GM12872 (cell line): Measurements from ENCODE around the gene NCF4.

Experiments used
- TF ChIP-seq, protein P1 (sequence below): IDR thresholded peaks from 3 replicates; pipeline ENCODE4 v1.5.1; 2011; ENCODE audit warnings: low read depth, mild to moderate bottlenecking, low read length, moderate library complexity; ENCODE audit not compliant: insufficient read depth

The NCF4 gene

DNA sequence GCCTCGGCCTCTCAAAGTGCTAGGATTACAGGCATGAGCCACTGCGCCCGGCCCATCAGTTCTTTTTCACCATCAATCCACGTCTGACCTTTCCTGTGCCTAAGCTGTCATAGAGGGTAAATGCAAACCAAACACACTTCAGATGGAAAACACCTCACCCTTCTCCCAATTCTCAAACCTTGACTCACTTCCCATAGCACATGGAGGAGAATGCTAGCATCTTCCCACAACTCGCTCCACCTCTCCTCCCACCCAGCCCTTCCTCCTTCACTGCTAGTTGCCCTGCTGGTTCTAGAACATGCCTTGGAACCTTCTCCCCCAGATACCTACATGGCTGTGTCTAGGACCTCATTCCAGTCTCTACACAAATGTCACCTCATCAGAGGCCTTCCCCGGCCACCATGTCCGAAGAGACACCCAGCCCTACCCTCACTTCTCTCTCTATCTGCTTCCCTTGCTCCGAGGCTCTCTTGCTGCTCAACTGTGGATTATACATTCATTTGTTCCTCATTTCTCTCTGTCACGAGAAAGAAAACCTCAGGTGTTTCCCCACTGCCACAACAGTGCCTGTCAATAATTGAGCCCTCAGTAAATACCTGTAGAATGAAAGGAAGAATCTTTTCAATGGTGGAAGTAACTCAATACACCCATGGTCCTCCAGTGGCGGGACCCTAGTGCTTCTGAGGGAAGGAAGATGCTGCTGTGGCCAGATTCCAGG, 21.3 kb upstream of the NCF4 start:
- TF ChIP-seq, protein P1, sequence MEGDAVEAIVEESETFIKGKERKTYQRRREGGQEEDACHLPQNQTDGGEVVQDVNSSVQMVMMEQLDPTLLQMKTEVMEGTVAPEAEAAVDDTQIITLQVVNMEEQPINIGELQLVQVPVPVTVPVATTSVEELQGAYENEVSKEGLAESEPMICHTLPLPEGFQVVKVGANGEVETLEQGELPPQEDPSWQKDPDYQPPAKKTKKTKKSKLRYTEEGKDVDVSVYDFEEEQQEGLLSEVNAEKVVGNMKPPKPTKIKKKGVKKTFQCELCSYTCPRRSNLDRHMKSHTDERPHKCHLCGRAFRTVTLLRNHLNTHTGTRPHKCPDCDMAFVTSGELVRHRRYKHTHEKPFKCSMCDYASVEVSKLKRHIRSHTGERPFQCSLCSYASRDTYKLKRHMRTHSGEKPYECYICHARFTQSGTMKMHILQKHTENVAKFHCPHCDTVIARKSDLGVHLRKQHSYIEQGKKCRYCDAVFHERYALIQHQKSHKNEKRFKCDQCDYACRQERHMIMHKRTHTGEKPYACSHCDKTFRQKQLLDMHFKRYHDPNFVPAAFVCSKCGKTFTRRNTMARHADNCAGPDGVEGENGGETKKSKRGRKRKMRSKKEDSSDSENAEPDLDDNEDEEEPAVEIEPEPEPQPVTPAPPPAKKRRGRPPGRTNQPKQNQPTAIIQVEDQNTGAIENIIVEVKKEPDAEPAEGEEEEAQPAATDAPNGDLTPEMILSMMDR = no peak

DNA sequence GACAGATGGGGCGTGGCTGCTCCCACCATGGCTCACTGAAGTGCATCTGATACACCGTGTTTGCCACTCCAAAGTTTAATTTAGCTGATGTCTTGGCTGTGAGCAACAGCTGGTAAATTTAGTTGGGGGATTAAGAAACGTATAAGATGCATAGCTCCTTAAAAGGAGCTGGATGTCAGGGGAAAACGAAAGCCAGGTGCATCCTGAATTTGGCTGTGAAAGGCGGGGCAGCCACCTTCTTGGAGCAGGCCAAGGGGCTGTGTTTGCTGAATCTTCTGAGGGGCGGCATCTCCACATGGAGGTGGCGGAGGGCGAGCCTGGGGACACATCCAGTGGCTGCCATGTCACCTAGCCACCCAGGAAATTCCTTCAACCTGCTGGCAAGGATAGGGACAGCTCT, 20.7 kb upstream of the NCF4 start:
- TF ChIP-seq, protein P1 = no peak

DNA sequence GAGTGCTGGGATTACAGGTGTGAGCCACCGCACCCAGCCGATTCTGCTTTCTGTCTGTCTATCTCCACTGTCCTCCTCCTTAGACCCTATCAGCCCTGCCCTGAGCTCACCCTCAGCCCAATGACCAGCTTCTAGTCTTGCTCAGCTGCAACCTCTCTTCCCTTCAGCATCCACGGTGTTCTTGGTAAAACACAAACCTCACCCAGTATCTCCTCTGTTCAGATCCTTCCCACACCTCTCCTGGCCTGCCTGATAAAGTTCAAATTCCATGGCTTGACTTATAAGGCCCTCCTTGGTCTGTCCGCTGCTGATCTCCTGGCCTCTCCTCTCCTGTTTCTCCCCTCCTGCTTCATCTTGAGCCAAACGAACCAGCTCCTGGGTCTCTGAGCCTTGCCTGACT, 14.5 kb upstream of the NCF4 start:
- TF ChIP-seq, protein P1 = no peak

DNA sequence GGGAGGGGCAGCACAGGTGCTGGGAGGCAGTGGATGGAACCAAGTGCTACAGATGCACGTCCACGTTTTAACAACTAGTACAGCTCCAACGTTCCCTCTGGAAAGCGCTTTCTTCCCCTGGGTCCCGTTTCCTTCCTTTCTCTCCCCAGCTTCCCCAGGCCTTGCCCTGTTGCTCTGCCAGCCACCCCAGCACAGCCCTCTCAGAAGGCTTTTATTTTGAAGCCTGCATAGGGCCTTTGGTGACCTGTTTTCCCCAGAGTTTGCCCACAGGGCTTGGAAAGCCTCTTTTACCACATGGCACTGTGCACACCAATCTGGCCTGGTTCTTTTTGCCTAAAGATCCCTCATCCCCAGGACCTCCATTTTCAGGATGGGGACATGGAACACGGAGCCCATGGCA, 13.9 kb upstream of the NCF4 start:
- TF ChIP-seq, protein P1 = no peak

DNA sequence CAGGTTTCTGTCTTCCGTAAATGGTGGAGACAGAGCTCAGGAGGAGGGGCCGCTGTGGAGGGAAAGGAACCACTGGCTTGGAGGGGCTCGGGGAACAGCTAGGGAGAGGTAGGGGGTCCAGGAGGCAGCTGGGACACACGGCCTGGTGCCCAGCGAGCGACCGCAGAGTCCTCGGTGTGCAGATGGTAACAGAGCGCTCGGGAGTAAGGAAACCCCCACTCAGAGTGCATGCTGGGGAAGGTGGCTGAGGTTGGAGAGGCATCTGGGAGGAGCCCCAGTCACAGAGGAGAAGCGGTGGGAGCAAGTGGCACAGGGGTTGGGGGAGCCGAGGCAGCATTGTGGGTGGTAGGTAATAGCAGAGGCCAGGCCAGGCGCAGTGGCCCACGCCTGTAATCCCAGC, 10.8 kb upstream of the NCF4 start:
- TF ChIP-seq, protein P1 = no peak

DNA sequence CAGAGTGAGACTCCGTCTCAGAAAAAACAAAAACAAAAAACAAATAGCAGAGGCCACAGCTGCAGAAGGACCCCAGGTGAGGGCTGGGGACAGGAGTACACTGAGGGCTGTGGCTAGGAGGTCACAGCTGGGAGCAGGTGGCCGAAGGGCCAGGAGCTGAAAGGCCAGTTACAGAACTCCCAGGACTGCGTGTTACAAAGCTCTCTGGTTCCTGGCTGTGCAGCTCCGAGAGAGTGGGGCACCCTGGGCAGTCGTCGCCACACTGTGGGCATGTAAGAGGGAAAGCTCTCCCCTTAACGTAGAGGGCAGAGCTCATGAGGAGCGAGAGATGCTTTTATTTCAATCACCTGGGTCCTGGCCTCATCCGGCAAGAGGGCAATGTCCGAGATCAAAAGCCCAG, 10.1 kb upstream of the NCF4 start:
- TF ChIP-seq, protein P1 = no peak

DNA sequence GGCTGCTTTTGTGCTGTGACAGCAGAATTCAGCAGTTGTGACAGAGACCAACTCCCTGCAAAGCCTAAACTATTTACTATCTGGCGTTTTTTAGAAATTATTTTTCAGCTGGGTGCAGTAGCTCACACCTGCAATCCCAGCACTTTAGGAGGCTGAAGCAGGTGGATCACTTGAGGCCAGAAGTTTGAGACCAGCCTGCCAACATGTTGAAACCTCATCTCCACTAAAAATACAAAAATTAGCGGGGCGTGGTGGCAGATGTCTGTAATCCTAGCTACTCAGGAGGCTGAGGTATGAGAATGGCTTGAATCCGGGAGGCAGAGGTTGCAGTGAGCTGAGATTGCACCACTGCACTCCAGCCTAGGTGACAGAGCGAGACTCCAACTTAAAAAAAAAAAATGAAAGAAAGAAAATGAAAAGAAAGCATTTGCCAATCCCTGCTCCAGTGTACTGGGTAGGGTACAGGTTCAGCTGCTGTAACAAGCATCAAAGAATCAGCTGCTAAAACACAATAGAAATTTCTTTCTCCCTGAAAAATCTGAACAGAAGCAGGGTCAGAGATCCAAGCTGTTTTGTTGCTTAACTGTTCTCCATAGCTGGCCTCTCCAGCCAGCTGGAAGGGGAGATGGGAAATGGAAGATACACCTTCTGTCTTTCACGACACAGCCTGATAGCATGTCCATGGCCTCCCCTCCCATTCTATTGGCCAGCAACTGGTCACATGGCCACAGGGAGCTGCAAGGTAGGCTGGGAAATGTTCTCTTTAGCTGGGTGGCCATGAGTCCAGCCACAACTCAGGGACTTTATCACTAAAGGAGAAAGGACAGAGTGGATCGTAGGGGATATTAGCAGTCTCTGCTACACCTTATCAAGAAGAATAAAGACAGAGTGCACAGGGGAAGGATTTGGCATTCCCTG, 8.5 kb upstream of the NCF4 start:
- TF ChIP-seq, protein P1 = 0 out of 3 replicates have a peak, but pooled peaks have one; percentile 4
